Renal cortex interstitium (tissue), 15 donors: ENCODE data around the gene EHD1. TPM values are rescaled to one million over a fixed set of nuclear protein-coding genes. Genes with fewer than 3 reads are reported as not detected.
A peak's percentile ranks its signal among the peaks of the same experiment; 100 is the strongest.

ENCODE experiments used
- DNase-seq, 11 donors: peaks; one replicate each; pipeline ENCODE4 v3.0.0-alpha.2; 2013; ENCODE audit warnings: low read depth in 9 of 11, low spot score in 4 of 11; ENCODE audit errors: extremely low read depth in 1 of 11
- long read RNA-seq, 16 experiments: transcript quantifications; one replicate each; lab custom pipeline, GENCODE V29; 2026
- polyA plus RNA-seq, 3 donors: library from polyadenylated mRNA; unstranded; fragments of 120-200 nt; gene quantifications; one replicate each; pipeline ENCODE4 v1.2.1, GENCODE V29; 2013; ENCODE audit not compliant: insufficient read length in 3 of 3

Gene EHD1
- polyA plus RNA-seq: 10 to 100 TPM; 54.8 to 67.9 (median 60.8) TPM
- long read RNA-seq, donor 1, full-length matches to known transcripts: 7 of 7 reads
- long read RNA-seq, donor 1, partial matches to known transcripts: 0 of 7 reads
- long read RNA-seq, donor 1, other reads (novel, unspliced or antisense): 0 of 7 reads
- long read RNA-seq, donor 2, full-length matches to known transcripts: 9 of 9 reads
- long read RNA-seq, donor 2, partial matches to known transcripts: 0 of 9 reads
- long read RNA-seq, donor 2, other reads (novel, unspliced or antisense): 0 of 9 reads
- long read RNA-seq, donor 3, full-length matches to known transcripts: 16 of 16 reads
- long read RNA-seq, donor 3, partial matches to known transcripts: 0 of 16 reads
- long read RNA-seq, donor 3, other reads (novel, unspliced or antisense): 0 of 16 reads
- long read RNA-seq, donor 4, full-length matches to known transcripts: 14 of 14 reads
- long read RNA-seq, donor 4, partial matches to known transcripts: 0 of 14 reads
- long read RNA-seq, donor 4, other reads (novel, unspliced or antisense): 0 of 14 reads
- long read RNA-seq, donor 5: 0 reads
- long read RNA-seq, donor 6, full-length matches to known transcripts: 15 of 15 reads
- long read RNA-seq, donor 6, partial matches to known transcripts: 0 of 15 reads
- long read RNA-seq, donor 6, other reads (novel, unspliced or antisense): 0 of 15 reads
- long read RNA-seq, donor 7, full-length matches to known transcripts: 6 of 6 reads
- long read RNA-seq, donor 7, partial matches to known transcripts: 0 of 6 reads
- long read RNA-seq, donor 7, other reads (novel, unspliced or antisense): 0 of 6 reads
- long read RNA-seq, donor 8, full-length matches to known transcripts: 17 of 178 reads
- long read RNA-seq, donor 8, partial matches to known transcripts: 142 of 178 reads
- long read RNA-seq, donor 8, other reads (novel, unspliced or antisense): 19 of 178 reads
- long read RNA-seq, donor 9, full-length matches to known transcripts: 14 of 14 reads
- long read RNA-seq, donor 9, partial matches to known transcripts: 0 of 14 reads
- long read RNA-seq, donor 9, other reads (novel, unspliced or antisense): 0 of 14 reads
- long read RNA-seq, donor 10, full-length matches to known transcripts: 9 of 72 reads
- long read RNA-seq, donor 10, partial matches to known transcripts: 63 of 72 reads
- long read RNA-seq, donor 10, other reads (novel, unspliced or antisense): 0 of 72 reads
- long read RNA-seq, donor 11, full-length matches to known transcripts: 11 of 11 reads
- long read RNA-seq, donor 11, partial matches to known transcripts: 0 of 11 reads
- long read RNA-seq, donor 11, other reads (novel, unspliced or antisense): 0 of 11 reads
- long read RNA-seq, donor 12, full-length matches to known transcripts: 4 of 4 reads
- long read RNA-seq, donor 12, partial matches to known transcripts: 0 of 4 reads
- long read RNA-seq, donor 12, other reads (novel, unspliced or antisense): 0 of 4 reads
- long read RNA-seq, donor 13: 0 reads
- long read RNA-seq, donor 14, full-length matches to known transcripts: 16 of 16 reads
- long read RNA-seq, donor 14, partial matches to known transcripts: 0 of 16 reads
- long read RNA-seq, donor 14, other reads (novel, unspliced or antisense): 0 of 16 reads
- long read RNA-seq, donor 15, full-length matches to known transcripts: 6 of 6 reads
- long read RNA-seq, donor 15, partial matches to known transcripts: 0 of 6 reads
- long read RNA-seq, donor 15, other reads (novel, unspliced or antisense): 0 of 6 reads
- long read RNA-seq, donor 16, full-length matches to known transcripts: 36 of 36 reads
- long read RNA-seq, donor 16, partial matches to known transcripts: 0 of 36 reads
- long read RNA-seq, donor 16, other reads (novel, unspliced or antisense): 0 of 36 reads

DNA sequence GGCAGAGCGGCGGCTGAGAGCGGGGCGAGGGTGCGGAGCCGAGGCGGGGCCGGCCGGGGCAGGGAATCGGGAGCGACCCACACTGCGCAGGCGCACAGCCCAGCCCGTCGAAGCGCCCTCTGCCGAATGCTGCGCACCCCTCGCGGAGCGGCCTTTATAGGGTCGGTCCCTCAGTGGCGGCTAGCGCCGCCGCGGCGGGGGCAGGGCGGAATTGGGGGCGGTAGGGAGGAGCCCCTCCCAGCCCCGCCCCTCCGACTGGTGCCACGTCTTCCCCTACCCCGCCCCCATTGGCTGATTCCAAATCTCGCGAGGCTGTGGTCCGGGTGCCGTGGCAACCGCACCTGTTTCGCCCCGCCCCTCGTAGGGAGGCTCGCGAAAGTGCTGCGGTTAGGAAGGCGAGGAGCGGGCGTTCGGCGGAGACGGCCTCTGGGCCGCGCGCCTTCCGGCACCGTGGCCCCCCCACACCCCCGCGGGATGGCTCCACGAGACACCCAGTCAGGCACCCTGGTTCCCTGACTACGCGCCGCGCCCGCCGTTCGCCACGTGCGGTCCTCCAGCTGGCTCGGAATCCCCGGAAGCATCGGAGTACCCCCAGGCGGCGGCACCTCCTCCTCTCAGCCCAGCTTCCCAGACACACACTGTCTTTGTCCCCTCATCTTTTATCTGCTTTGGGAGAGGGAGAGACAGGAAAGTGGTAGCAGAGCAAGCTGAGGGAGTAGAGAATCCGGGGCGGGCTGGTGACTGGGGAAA, at the start of gene EHD1:
Gene EHD1 (minus strand): TSS at position 128 of the 750 bp plus-strand sequence. CDS start 157 bp downstream, outside the sequence.
- peak; percentile 94 to 99 (median 96) for DNase-seq

DNA sequence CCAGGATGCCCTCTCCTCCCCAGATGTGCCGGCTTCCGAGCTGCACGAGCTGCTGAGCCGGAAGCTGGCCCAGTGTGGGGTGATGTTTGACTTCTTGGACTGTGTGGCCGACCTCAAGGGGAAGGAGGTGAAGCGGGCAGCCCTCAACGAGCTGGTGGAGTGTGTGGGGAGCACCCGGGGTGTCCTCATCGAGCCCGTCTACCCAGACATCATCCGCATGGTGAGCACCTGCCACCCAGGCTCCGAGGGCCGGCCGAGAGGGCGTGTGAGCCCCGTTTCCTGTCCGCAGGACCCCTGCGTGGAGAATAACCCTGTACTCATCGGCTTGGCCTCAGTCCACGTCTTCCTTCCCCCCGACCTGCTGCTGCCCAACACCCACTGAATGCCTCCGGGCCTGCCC, 48.3 kb upstream of the EHD1 start:
- no peak for DNase-seq

DNA sequence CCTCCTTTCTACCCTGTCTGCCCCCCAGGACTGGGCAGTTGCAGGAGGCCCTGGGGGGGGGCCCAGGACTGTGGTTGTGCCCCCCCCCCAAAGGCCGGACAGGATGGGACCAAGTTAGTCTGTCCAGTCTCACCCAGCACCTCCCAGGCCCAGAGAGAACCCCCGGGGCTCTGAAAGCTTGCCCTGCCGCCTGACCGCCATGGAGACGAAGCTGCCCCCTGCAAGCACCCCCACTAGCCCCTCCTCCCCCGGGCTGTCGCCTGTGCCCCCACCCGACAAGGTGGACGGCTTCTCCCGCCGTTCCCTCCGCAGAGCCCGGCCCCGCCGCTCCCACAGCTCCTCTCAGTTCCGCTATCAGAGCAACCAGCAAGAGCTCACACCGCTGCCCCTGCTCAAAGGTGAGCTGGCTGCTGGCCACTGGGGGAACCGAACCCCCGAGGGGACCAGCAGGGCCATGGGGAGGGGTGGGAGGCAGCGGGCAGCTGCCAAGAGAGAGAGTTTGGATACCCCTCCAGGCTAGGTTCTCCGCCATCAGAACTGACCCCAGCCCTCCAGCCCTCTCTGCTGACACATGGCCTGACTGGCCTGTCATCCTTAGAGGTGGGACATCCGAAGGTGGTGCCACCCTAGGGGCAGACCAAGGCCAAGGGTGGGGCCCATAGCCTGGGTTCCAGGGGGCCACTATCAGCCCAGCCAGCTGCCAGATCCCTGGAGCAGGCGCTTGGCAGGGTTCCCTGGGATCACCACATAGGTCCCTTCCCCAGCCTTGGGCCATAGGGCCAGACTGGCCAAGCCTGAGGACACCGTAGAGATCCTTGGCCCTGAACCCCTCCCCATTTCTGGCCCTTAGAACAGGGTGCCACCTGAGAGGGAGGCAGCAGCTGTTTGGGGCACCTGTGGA, 47.4 kb upstream of the EHD1 start:
- DNase-seq: no peak

DNA sequence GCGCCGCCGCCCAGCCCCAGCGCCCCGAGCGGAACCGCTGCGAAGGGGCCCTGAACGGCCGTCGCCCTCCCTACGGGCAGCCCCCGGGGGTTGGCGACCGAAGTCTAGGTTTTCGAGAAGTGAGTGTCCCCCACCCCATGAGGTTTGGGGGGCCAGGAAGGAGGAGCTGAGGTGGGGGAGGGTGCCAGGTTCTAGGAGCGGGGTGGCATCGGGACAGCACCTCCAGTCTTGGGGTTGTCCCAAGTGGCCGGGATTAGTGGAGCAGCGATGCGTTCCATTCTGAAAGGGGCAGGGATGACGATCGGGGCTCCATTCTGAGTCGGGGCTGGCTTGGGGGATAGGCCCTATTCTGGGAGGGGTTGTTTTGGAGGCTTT, 46.5 kb upstream of the EHD1 start:
- DNase-seq: no peak

GRCh38 chr11:64923944-64924909, 45.8 kb upstream of the EHD1 start, which contains the start of gene PPP2R5B:
TSS of gene PPP2R5B (plus strand) at chr11:64924689. CDS start at chr11:64925735, 1,046 bp downstream.
- DNase-seq: peak; percentile 79 to 93 (median 82)

DNA sequence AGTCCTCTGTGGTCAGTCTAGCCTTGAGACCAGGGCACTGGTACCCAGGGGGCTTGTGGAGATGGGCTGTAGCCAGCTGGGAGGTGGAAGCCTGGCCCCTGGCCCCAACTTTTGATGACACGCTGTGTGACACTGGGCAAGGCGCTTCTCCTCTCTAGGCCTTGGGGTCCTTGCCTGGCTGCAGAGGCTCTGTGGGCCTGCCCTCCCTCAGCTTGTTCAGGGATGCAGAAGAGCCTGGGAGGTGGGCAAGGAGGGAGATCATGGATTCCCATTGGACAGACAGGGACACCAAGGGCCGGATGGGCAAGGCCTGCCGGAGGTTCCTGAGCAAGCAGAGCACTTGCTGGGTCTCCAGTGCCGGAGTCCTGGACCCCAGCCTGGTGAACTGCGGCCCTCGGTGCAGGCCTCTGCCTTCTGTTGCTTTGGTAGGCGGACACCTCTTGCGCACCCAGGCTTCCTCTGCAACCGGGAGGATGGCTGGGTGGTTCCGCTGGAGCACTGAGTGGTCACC, 44.8 kb upstream of the EHD1 start:
- DNase-seq: no peak

DNA sequence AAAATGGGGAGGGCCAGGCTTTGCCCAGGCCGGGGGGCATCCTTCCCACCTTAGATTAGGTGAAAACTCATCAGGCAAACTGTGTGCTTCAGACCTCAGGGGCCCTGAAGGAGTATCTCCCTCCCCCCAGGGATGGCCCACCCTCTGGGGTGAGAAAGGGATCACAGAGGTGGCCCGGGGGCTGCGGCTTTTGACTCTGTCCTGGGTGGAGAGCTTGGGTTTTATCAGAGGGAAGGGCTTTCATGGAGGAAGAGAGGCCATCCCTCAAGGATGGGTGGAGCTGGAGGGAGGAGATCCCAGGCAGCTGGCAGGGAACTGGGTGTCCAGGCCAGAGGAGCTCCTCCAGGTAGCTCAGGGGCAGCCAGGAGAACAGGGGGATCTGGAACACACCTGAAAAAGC, 43.0 kb upstream of the EHD1 start:
- DNase-seq: no peak

GRCh38 chr11:64920124-64920523, 41.7 kb upstream of the EHD1 start:
- DNase-seq: no peak

DNA sequence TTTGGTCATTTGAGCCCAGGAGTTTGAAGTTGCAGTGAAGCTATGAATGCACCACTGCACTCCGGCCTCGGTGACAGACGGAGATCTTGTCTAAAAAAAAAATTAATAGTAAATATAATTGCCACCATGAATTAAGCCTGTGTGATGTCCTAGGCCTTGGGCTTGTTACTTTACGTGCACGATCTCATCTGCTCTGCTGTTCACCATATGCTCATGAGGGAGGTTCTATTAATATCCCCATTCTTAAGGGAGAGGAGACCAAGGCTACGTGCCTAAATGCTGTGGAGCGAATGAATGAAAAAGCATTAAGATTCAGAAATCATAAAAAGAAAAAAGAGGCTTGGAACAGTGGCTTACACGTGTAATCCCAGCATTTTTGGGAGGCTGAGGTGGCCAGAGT, 41.2 kb upstream of the EHD1 start:
- DNase-seq: no peak

DNA sequence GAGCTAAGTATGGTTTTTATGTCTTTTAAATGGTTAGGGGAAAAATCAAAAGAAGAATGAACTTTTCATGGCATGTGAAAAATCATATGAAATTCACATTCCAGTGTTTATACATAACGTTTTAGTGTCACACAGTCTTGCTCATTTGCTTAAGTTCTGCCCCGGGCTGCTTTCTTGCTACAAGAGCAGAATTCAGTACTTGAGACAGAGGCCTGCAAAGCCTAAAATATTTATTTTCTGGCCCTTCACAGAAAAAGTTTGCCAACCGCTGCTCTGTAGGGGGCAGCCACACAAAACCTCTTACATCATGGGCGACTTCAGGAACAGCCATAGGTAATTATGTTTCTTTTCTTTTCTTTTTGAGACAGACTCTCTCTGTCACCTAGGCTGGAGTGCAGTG, 39.6 kb upstream of the EHD1 start:
- peak in 1 of 11 donors; percentile 17 for DNase-seq

- DNase-seq: no peak
Measured at GRCh38 chr11:64917663-64917995, 39.2 kb upstream of the EHD1 start.

DNA sequence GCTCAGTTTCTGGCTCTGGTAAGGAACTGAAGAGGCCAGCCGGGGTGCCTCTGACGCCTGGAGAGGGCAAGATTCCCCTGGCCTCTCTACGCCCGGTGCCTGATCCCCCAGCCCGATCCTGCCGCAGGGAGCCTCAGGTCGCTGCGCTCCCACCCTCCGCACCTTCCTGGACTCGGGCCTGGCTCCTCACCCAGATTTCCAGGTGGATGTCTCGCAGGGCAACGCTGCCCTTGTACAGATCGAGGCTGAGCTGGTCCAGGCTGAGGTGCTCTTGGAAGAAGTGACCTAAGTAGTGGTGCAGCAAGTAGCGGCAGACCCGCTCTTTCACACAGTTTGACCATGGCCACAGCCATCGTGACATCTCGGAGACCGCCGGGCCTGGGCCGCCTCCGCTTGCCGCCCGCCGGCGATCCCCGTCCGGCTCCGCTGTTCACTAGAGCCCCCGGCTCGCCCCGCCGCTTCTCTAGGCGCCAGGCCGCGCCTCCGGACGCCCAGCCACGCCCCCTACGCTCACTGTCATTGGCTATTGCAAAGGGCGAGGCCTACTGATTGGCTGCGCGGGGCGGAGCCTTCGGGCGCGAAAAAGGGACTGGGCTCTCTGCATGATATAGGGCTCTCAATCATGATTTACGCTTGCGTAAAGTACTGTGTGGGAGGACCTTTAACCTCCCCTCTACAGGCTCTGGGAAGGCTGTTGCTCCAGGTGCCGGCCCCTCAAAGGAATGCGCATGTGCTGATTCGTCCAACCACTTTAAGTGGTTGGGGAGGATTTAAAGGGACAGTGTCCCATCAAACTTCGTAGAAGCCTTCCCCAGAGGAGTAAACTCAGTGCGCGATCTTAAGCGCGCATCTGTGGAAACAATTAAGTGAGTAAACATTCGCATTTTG, 38.6 kb upstream of the EHD1 start, which contains the start of gene ATG2A:
Gene ATG2A (minus strand): TSS at position 435 of the 888 bp plus-strand sequence. CDS start 74 bp downstream, at position 361.
- DNase-seq: peak; percentile 98 to 100 (median 99)

DNA sequence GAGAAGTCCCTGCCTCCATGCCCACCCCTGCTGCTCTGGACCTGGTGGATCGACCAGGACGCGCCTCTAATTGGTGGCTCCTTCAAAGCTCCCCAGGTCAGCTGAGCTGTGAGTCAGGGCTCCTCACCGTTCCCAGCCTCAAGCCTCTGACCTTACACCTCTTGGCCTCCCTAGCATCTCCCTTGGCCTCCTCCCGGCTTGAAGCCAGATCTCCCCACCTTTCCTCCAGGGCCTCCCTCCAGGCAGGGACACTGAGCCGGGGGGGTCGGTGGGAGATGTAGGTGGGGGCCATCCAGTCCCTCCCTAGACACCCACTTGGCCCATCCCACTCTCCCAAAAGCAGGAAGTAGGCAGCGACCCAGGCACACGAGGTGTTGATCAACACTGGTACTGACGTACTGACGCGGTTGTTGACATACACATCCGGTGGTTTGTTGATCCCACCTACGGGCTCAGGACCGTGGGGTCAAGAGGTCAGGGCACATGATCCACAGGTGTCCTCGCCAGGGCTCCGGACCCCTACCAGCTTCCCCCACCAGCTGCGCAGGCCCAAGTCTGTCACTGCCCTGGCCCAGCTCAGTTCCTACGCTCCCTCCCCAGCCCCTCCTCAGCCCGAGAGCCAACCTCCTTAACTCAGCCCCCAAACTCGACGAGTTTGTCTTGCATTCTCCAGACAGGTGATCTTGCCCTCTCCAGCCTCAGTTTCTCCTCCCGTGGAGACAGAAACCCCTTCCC, 37.8 kb upstream of the EHD1 start:
- DNase-seq: no peak
